Neural progenitor cell (in vitro differentiated cells): ENCODE results near the gene RAVER1. TPM values are rescaled to one million over a fixed set of nuclear protein-coding genes. Genes with fewer than 3 reads are reported as not detected.

Source experiments
- DNase-seq: peaks from one replicate; pipeline ENCODE4 v3.0.0-alpha.2; 2016; ENCODE audit warnings: low spot score
- H2AFZ ChIP-seq: fragments of 200-600 bp; sonication (generic); replicated peaks from 2 replicates; pipeline ENCODE4 v1.6.1; 2016; ENCODE audit warnings: antibody characterized with exemption
- H3F3A ChIP-seq: fragments of 200-600 bp; sonication (generic); 2 replicates; pipeline ENCODE4 v1.6.1; 2016; ENCODE audit warnings: antibody characterized with exemption, low read depth
- H3K27ac ChIP-seq: fragments of 200-600 bp; sonication (generic); 2 replicates; pipeline ENCODE4 v1.5.1; 2016; ENCODE audit warnings: mild to moderate bottlenecking
- H3K27me3 ChIP-seq: fragments of 200-600 bp; sonication (generic); 2 replicates; pipeline ENCODE4 v1.6.1; 2016; ENCODE audit warnings: mild to moderate bottlenecking, moderate library complexity
- H3K36me3 ChIP-seq: fragments of 200-600 bp; sonication (generic); 2 replicates; pipeline ENCODE4 v1.5.1; 2016
- H3K4me1 ChIP-seq: fragments of 200-600 bp; sonication (generic); 2 replicates; pipeline ENCODE4 v1.6.1; 2016; ENCODE audit warnings: mixed run types
- H3K4me2 ChIP-seq: fragments of 200-600 bp; sonication (generic); 2 replicates; pipeline ENCODE4 v1.6.1; 2016
- H3K4me3 ChIP-seq: fragments of 200-600 bp; sonication (generic); 2 replicates; pipeline ENCODE4 v1.5.1; 2016
- H3K79me2 ChIP-seq: fragments of 200-600 bp; sonication (generic); 2 replicates; pipeline ENCODE4 v1.6.1; 2016; ENCODE audit warnings: low read depth
- H3K9ac ChIP-seq: fragments of 200-600 bp; sonication (generic); 2 replicates; pipeline ENCODE4 v1.6.1; 2016
- H3K9me3 ChIP-seq: fragments of 200-600 bp; sonication (generic); 2 replicates; pipeline ENCODE4 v1.5.1; 2016; ENCODE audit warnings: low read depth
- H4K20me1 ChIP-seq: fragments of 200-600 bp; sonication (generic); 2 replicates; pipeline ENCODE4 v1.6.1; 2016; ENCODE audit warnings: low read depth
- H3K27ac Mint-ChIP-seq: 3 replicates; pipeline ENCODE4 v1.8.0; 2021; ENCODE audit warnings: mixed read lengths
- H3K27me3 Mint-ChIP-seq: 2 replicates; pipeline ENCODE4 v1.8.0; 2022; ENCODE audit warnings: low read depth, mild to moderate bottlenecking, inconsistent platforms, moderate library complexity, mixed read lengths; ENCODE audit not compliant: insufficient read depth
- H3K36me3 Mint-ChIP-seq: 3 replicates; pipeline ENCODE4 v1.8.0; 2021; ENCODE audit warnings: mixed read lengths
- H3K4me1 Mint-ChIP-seq: 3 replicates; pipeline ENCODE4 v1.8.0; 2021; ENCODE audit warnings: mixed read lengths
- H3K4me3 Mint-ChIP-seq: 3 replicates; pipeline ENCODE4 v1.8.0; 2021; ENCODE audit warnings: mild to moderate bottlenecking, moderate library complexity, mixed read lengths
- H3K9me3 Mint-ChIP-seq: 3 replicates; pipeline ENCODE4 v1.8.0; 2020; ENCODE audit warnings: mixed read lengths
- EZH2 ChIP-seq: fragments of 200-600 bp; sonication (generic); IDR thresholded peaks from 2 replicates; pipeline ENCODE4 v1.6.1; 2017; ENCODE audit warnings: antibody characterized with exemption, mild to moderate bottlenecking, moderate library complexity
- EZH2phosphoT487 ChIP-seq: fragments of 200-600 bp; sonication (generic); IDR thresholded peaks from 2 replicates; pipeline ENCODE4 v1.6.1; 2017; ENCODE audit warnings: antibody characterized with exemption
- total RNA-seq: library from RNA; depleted of rRNA; stranded (reverse); fragments of >200 nt; gene quantifications from 2 replicates; pipeline ENCODE4 v1.2.3, GENCODE V29; 2015; ENCODE audit warnings: low replicate concordance
- TF ChIP-seq, protein P1 (sequence below): fragments of 200-600 bp; sonication (generic); IDR thresholded peaks from 2 replicates; pipeline ENCODE4 v1.5.1; 2017; ENCODE audit warnings: antibody characterized with exemption, mild to moderate bottlenecking

Gene RAVER1
- total RNA-seq, 1 donor from 2014 or later: 5.4 TPM

DNA sequence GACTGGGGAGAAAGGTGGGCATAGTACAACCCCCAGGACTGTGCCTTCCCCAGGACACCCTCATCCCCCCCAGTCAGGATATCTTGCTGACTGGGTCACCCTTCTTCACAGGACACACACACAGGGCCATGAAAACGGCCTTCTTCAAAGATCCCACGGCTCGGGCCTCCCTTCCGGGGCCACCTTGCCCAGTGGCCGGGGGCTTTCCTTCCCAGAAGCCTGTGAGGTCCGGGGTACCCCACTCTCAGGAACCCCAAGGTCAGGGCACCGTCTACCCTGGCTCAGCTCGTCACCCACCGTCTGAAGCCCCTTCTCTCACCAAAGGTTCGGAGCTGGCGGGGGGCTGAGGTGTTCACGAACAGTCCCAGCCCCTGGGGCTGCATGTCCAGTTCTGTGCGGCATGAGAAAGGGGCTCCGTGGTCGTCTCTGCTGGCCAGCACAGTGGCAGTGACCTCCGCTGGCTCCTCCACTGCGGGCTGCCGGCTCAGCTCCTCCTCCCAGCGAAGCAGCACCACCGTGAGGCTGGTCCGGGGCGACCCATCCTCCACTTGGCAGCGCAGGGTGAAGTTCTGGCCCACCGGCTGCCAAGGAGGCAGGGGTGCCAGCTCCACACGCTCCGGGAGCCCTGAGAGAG, 2.1 kb upstream of the RAVER1 start:
- H2AFZ ChIP-seq: no peak overlapping the region
- peak overlapping the region; percentile 98 for H3K4me3 Mint-ChIP-seq
- no peak overlapping the region for H3K27ac Mint-ChIP-seq
- H3K4me2 ChIP-seq: peak overlapping the region; percentile 81
- H3K36me3 Mint-ChIP-seq: no peaks in the 10 kb centered on the region
- peaks cover 11% of the 10 kb centered on the region for H3K27me3 Mint-ChIP-seq
- H3K79me2 ChIP-seq: peaks cover 25% of the 10 kb centered on the region
- H3K4me1 ChIP-seq: peaks cover 16% of the 10 kb centered on the region
- no peak overlapping the region for H3K9ac ChIP-seq
- peaks cover 22% of the 10 kb centered on the region for H3K4me1 Mint-ChIP-seq
- H4K20me1 ChIP-seq: peaks cover 36% of the 10 kb centered on the region
- TF ChIP-seq EZH2phosphoT487: no peak
- no peak overlapping the region for H3K27ac ChIP-seq
- no peaks in the 10 kb centered on the region for H3K9me3 ChIP-seq
- H3K27me3 ChIP-seq: peaks cover 7% of the 10 kb centered on the region
- H3F3A ChIP-seq: peaks cover 10% of the 10 kb centered on the region
- H3K4me3 ChIP-seq: peak overlapping the region; percentile 71
- H3K9me3 Mint-ChIP-seq: no peaks in the 10 kb centered on the region
- H3K36me3 ChIP-seq: no peaks in the 10 kb centered on the region
- no peak for DNase-seq

DNA sequence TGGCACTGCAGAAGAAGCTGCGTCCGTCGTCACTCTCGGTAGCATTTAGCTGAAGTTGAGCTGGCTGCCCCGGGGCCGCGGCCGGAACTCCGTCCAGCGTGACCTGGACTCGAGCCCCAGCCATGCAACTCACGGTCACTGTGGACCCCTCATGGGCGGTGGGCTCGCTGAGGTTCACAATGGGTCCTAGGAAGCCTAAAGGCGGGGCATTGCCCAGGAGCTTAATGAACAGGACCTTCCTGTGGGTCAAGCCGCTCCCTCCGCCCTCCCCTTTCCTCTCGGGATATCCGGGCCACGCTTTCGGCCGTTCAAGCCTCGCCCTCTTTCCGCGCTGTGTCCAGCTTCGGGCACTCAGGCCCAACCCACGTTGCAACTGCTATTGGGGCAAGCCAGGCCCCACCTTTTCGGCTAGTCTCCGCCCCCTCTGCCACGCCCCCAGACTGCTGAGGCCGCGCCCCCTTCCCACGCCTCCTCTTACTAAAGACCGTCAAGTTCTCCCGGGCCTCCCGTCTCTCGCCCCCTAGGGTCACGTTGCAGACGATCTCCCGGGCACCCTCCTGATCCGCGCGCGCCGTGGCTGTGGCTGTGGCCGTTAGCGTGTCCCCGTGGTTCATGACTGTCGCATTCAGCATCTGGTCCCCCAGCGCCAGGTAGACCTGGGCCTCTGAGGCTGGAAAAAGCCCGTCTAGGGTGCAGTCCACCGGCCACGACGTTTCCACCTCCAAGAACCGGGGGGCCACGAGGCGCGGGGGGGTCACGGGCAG, 1.4 kb upstream of the RAVER1 start:
- Histone ChIP-seq H2AFZ (peak overlapping the region; percentile 59), H3K27me3 (peaks cover 7% of the 10 kb centered on the region), H3K27ac (no peak overlapping the region), H4K20me1 (peaks cover 42% of the 10 kb centered on the region), H3K9ac (no peak overlapping the region), H3K4me3 (peak overlapping the region; percentile 71), H3K4me1 (peaks cover 16% of the 10 kb centered on the region), H3K9me3 (no peaks in the 10 kb centered on the region), H3K4me2 (peak overlapping the region; percentile 81), H3F3A (peaks cover 10% of the 10 kb centered on the region), H3K79me2 (peaks cover 32% of the 10 kb centered on the region), H3K36me3 (no peaks in the 10 kb centered on the region)
- DNase-seq: peak; percentile 93
- H3K27ac Mint-ChIP-seq: peak overlapping the region; percentile 57
- TF ChIP-seq EZH2 (no peak), EZH2phosphoT487 (no peak)
- TF ChIP-seq, protein P1, sequence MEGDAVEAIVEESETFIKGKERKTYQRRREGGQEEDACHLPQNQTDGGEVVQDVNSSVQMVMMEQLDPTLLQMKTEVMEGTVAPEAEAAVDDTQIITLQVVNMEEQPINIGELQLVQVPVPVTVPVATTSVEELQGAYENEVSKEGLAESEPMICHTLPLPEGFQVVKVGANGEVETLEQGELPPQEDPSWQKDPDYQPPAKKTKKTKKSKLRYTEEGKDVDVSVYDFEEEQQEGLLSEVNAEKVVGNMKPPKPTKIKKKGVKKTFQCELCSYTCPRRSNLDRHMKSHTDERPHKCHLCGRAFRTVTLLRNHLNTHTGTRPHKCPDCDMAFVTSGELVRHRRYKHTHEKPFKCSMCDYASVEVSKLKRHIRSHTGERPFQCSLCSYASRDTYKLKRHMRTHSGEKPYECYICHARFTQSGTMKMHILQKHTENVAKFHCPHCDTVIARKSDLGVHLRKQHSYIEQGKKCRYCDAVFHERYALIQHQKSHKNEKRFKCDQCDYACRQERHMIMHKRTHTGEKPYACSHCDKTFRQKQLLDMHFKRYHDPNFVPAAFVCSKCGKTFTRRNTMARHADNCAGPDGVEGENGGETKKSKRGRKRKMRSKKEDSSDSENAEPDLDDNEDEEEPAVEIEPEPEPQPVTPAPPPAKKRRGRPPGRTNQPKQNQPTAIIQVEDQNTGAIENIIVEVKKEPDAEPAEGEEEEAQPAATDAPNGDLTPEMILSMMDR: peak; percentile 24
- H3K4me3 Mint-ChIP-seq: peak overlapping the region; percentile 98
- peaks cover 3% of the 10 kb centered on the region for H3K36me3 Mint-ChIP-seq
- H3K4me1 Mint-ChIP-seq: peaks cover 22% of the 10 kb centered on the region
- no peaks in the 10 kb centered on the region for H3K9me3 Mint-ChIP-seq
- H3K27me3 Mint-ChIP-seq: peaks cover 10% of the 10 kb centered on the region

DNA sequence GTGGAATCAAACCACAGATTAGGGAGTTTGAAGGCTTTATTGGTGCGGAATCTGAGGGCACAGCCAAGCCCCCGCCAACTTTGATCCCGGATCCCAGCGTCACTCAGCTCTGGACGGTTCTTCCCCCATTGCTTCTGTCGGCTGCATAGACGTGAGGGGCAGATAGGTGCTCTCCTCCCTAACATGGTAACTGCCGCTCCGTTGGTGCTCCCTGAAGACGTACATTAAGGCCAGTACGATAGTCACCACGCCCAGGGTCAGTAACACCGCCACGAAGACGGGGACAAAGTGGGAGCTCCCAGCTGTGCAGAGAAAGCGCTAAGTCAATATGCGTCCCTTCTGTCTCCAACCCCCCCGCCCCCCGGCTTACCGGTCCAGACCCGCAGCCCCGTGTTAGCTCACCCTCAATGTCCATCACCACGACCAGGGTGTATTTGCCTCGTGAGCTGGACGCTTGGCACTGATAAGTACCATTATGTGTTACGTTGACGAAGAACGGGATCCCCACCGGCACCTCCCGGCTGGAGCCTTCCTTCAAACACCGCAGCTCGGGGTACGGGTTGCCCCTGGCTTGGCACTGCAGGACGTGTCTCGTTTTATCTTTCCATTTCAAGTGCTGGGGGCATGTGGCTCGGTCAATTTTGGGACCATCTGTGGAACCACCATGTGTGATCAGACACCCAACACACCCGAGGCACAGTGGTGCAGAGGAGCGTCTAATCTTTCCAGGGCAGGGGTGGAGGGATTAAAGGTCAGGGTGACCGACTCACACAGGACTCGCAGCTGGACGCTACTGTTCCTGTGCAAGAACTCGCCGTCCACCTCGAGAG, 644 bp upstream of the RAVER1 start:
- H3K27ac ChIP-seq: no peak overlapping the region
- peaks cover 50% of the 10 kb centered on the region for H4K20me1 ChIP-seq
- no peaks in the 10 kb centered on the region for H3K36me3 ChIP-seq
- peak; percentile 33 for DNase-seq
- peaks cover 16% of the 10 kb centered on the region for H3K4me1 ChIP-seq
- peaks cover 10% of the 10 kb centered on the region for H3F3A ChIP-seq
- H3K4me3 ChIP-seq: peak overlapping the region; percentile 71
- peak overlapping the region; percentile 97 for H3K27ac Mint-ChIP-seq
- TF ChIP-seq EZH2phosphoT487: no peak
- TF ChIP-seq, protein P1: no peak
- no peak for TF ChIP-seq EZH2
- peak overlapping the region; percentile 70 for H2AFZ ChIP-seq
- H3K4me2 ChIP-seq: peak overlapping the region; percentile 81
- peaks cover 7% of the 10 kb centered on the region for H3K27me3 ChIP-seq
- peaks cover 22% of the 10 kb centered on the region for H3K4me1 Mint-ChIP-seq
- H3K9me3 ChIP-seq: no peaks in the 10 kb centered on the region
- H3K36me3 Mint-ChIP-seq: peaks cover 4% of the 10 kb centered on the region
- H3K9ac ChIP-seq: no peak overlapping the region
- peak overlapping the region; percentile 98 for H3K4me3 Mint-ChIP-seq
- peaks cover 8% of the 10 kb centered on the region for H3K27me3 Mint-ChIP-seq
- H3K9me3 Mint-ChIP-seq: no peaks in the 10 kb centered on the region
- peaks cover 38% of the 10 kb centered on the region for H3K79me2 ChIP-seq
